Measurements from ENCODE around the gene USB1.

The USB1 gene

DNA sequence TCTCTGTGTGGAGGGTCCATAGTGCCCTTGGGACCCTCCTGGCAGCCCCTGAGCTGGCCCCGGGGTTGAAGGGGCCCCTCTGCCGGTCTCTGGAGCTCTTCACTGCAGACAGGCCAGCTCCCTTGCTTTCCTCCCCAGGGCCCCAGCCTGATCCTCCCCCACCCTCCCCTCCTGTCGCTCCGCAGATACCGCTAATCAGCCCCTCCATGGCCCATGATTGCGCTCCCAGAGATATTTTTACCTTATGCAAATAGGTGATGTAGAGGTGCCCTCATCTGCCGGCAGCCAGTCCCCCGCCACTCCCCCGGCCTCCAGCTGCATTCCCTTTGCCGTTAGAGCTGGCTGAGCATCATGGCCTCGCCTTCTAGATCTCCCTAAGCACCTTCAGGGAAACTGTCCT, 33.6 kb downstream of the USB1 start:
- no peak for DNase-seq (ENCODE audit: low read depth)

DNA sequence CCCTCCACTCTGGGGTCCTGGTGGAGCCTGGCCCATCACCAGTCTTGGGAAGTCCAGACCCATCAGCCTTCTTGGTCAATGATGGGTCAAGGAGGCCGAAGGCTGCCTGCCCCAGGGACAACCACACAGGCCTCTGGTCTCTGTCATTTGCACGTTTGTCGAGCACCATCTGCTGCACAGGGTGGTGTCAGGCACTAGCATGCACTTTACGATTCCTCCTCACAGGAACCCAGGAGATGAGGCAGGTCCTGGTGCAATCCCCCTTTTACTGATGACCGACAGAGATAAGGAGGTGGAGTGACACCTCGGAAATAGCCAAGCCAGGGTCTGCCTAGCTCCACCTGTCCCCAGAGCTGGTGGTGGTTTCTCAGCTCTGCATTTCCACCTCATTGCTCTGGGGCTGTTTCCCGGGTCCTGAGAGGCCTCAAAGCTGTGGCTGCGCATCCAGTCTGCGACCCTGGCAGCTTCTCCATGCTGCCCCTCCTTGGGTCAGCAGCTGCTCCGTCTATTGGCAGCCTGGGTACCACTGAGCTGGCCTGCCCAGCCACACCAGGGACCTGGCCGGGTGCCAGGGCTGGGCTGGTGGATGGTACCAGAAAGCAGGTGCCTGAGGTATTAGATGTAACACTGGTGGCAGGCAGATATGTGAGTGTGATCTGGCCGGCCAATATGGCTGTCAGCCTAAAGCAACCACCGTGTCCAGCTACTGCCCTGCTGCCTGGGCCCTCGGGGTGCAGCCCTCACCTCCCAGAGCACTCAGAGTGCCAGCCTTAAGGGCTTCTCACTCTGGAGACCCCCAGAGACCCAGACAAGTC, 34.4 kb downstream of the USB1 start:
- no peak for DNase-seq (ENCODE audit: low read depth)

DNA sequence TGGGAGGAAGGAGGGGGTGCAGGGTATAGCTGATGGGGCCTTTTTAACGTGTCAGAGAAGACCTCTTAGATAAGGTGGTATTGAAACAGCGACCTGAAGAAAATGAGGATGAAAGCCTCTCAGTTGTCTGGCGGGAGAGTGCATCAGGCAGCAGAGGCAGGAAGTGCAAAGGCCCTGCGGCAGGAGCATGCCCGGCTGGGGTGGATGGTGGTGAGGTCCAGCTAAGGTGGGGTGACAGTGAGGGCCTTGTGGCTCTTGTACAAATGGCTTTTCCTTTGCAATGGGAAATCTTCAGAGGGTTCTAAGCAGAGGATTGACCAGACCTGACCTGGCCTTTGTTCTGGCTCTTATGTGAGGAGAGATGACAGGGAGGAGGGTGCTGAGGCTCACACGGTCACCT, 35.7 kb downstream of the USB1 start:
- no peak for DNase-seq (ENCODE audit: low read depth)

DNA sequence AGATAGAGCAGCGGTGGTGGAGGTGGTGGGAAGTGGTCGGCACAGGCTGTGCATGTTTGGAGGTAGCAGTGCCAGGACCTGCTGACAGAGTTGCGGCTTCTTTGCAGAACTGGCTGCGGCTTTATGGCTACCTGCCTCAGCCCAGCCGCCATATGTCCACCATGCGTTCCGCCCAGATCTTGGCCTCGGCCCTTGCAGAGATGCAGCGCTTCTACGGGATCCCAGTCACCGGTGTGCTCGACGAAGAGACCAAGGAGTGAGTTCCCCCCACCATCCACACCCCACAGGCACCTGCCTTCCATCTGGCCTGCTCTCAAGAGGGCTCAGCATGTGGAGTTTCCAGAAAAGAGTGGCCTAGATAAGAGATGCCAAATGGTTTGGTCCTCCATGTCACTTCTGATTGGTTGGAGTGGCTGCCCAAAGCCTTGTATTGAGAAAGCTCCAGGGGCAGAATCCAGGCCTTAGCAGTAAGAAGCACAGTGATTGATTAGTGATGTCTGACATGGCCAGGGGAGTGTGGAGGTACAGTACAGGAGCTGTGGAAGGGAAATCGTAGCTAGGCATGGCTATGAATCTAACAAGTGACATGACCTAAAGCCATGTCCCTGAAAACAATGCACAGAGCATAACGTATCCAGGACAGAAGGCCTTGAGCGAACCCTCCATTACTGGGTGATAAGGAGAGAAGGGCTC, 36.3 kb downstream of the USB1 start:
- no peak for DNase-seq (ENCODE audit: low read depth)

DNA sequence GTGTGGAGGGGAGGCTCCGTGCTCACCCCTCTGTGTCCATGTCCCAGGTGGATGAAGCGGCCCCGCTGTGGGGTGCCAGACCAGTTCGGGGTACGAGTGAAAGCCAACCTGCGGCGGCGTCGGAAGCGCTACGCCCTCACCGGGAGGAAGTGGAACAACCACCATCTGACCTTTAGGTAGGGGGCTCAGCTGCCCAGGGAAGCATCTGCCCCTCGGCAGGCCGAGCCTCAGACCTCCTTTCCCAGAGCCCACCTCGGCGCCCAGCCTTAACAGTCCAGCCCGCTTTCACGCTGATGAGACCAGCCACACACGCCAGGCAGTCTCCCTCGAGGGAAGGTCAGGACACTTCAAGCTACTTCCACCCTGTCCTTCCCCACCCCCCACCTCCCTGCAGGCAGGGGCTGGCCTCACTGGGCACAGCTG, 37.0 kb downstream of the USB1 start:
- no peak for DNase-seq (ENCODE audit: low read depth)

DNA sequence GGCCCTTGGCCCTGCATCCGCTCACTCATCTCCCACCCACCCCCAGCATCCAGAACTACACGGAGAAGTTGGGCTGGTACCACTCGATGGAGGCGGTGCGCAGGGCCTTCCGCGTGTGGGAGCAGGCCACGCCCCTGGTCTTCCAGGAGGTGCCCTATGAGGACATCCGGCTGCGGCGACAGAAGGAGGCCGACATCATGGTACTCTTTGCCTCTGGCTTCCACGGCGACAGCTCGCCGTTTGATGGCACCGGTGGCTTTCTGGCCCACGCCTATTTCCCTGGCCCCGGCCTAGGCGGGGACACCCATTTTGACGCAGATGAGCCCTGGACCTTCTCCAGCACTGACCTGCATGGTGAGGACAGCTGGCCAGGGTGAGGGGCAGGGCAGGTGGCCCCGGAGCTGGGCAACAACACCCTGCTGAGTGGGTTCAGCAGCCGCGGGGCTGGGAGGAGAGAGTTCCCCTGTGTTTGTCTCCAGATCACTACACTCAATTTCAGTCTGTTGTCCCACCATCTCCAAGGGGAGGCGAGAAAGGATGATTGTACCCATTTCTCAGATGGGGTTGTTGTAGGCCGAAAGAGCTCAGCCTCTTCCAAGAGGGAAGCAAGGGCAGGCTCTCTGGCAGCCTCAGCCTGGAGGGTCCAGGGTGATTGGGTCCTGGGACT, 38.8 kb downstream of the USB1 start:
- no peak for DNase-seq (ENCODE audit: low read depth)

DNA sequence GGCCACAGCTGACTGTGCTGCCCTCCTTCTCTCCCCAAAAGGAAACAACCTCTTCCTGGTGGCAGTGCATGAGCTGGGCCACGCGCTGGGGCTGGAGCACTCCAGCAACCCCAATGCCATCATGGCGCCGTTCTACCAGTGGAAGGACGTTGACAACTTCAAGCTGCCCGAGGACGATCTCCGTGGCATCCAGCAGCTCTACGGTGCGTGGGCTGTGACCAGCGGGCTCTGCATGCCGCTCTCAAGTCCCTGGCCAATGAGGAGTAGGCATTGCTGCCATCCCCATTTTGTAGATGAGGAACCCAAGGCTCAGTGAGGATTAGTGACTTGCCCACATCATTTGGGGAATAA, 39.3 kb downstream of the USB1 start:
- no peak for DNase-seq (ENCODE audit: low read depth)

DNA sequence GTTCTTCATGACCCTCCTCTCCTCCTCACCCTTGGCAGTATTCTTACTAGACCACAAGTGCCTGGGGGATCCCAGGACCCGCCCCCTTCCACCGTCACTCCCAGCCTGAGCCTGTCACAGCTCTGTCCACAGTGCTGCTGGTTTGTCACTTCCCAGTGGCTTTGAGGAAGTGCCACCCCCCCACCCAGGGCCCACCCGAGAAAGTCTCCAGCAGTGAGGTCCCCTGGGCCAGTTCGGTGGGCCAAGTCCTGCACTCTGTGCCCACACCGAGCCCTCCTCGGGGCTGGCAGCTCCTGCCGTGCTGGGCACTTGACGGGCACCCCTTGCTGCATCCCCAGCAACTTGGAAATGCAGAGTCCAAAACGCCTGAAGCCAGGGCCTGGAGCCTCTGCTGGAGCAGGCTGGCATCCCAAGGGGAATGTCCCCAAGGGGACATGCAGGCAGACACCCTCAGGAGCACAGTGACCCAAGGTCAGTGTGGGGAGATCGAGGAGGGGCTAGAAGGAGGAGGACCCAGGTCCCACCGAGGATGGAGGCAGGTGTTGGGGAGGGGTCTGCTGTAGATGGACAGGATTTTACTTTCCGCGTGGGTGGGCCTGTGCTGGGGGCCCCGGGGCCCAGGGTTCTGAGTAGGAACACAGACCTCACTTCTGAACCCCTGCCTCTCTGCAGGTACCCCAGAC, 39.9 kb downstream of the USB1 start:
- no peak for DNase-seq (ENCODE audit: low read depth)

DNA sequence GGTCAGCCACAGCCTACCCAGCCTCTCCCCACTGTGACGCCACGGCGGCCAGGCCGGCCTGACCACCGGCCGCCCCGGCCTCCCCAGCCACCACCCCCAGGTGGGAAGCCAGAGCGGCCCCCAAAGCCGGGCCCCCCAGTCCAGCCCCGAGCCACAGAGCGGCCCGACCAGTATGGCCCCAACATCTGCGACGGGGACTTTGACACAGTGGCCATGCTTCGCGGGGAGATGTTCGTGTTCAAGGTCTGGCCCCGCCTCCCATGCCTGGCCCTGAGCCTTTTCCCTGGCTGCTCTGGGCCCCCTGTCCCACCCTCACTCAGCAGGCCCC, 40.4 kb downstream of the USB1 start:
- no peak for DNase-seq (ENCODE audit: low read depth)

DNA sequence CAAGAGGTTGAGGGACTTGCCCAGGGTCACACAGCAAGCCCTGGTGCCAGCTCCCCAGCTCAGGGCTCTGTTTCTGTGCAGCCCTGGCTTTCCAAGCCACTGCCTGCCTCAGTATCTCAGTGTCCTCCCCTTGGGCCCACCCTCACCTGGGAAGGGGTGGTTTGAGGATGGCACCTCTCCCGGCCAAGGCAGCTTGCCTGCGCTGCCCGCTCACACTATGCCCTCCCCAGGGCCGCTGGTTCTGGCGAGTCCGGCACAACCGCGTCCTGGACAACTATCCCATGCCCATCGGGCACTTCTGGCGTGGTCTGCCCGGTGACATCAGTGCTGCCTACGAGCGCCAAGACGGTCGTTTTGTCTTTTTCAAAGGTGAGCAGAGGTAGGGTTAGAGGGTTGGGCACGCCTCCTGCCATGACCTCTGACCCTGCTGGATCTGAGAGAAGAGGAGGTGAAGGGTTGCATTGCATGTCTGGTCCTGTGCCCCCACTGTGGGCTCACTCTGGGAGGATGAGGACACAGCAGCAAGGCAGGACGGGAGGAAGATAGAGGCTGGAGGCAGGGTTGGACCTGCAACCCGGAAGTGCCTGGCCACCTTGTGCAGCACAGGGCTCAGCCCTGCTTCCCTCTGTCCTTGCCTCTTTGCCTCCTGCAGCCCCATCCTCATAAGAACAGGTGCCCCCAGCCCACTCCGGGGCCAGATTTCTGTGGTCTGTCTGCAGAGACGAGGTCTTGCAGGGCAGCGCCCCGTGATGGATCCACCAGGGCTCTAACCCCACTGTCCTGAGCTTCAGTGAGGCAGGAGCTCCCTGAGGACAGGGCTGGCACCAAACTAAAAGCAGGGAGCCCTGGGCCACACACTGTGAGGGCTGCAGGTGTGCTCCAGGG, 41.0 kb downstream of the USB1 start:
- DNase-seq (ENCODE audit: low read depth) = no peak

DNA sequence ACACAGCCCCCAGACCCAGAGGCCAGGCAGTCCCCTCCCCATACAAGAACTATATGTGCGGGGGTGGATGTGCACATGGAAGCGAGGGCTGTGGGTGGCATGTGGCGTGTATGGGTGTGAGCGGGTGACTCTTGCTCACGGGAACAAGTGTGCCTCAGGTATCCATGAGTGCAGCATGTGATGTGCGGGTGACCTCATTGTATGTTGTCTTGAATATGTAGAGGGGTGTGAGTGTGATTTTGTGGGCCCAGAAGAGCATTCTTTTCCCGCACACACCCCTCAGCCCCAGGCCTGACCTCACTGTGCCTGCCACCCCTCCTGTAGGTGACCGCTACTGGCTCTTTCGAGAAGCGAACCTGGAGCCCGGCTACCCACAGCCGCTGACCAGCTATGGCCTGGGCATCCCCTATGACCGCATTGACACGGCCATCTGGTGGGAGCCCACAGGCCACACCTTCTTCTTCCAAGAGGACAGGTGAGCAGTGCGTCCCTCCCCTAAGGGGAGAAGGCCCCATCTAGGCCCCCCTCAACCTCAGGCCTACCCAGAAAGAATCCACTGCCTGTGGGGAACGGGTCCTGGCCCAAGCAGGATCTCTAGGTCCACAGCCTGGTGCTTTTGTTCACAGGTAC, 41.8 kb downstream of the USB1 start:
- no peak for DNase-seq (ENCODE audit: low read depth)

DNA sequence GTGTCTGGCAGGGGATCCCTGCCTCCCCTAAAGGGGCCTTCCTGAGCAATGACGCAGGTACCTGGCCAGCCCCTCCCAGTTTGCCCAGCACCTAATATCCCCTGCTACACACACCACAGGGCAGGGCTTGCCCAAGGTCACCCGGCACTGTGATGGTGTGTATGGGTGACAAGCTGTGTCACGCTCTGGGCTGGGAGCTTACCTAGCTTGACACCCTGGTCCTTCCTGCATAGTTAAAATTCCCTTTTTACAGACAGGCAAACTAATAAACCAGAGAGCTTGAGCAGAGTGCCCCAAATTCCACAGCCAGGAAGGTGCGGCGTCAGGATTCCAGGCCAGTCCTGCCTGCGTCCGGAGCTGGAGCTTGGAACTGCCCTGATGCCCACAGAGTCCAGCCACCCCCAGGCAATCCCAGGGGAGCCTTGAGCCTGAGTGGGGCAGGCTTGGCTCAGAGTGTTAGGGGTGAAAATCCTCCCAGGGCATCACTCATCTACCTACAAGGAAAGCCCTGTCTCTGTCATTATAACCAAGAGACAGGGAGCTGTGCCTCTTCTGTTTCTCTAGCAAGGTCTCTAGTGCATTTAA, 42.5 kb downstream of the USB1 start:
- DNase-seq (ENCODE audit: low read depth) = no peak

DNA sequence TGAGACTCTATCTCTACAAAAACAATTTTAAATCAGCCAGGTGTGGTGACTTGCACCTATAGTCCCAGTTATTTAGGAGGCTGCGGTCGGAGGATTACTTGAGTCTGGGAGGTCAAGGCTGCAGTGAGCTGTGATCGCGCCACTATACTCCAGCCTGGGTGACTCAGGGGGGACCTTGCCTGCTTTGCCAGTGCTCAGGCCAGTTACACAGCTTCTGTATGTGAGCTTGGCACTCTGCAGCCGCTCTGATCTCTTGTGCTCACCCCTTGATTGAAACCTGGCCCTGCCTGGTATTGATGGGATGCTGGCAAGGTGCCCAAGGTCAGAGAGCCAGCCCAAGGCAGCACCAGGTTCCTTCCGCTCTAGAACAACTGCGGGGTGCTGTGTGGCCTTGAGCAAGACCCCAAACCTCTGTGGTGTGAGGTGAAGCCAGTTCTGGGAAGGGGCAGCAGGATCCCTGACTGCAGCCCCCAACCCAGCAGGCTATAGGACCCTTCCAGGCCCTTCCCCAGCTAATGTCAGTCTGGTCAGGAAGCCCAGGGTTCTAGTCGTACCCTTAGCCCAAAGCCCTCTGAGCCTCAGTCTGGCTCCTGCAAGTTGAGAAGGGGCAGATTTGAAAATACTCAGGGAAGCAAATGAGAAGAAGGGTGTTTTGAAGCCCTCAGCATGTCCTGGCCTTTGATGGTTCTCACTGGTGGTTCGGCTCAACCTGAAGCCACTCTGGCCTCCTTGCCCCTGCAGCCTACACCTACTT, 43.2 kb downstream of the USB1 start:
- DNase-seq (ENCODE audit: low read depth) = no peak

DNA sequence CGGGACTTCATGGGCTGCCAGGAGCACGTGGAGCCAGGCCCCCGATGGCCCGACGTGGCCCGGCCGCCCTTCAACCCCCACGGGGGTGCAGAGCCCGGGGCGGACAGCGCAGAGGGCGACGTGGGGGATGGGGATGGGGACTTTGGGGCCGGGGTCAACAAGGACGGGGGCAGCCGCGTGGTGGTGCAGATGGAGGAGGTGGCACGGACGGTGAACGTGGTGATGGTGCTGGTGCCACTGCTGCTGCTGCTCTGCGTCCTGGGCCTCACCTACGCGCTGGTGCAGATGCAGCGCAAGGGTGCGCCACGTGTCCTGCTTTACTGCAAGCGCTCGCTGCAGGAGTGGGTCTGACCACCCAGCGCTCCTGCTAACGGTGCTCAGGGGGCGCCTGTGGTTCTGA, 43.9 kb downstream of the USB1 start:
- no peak for DNase-seq (ENCODE audit: low read depth)

DNA sequence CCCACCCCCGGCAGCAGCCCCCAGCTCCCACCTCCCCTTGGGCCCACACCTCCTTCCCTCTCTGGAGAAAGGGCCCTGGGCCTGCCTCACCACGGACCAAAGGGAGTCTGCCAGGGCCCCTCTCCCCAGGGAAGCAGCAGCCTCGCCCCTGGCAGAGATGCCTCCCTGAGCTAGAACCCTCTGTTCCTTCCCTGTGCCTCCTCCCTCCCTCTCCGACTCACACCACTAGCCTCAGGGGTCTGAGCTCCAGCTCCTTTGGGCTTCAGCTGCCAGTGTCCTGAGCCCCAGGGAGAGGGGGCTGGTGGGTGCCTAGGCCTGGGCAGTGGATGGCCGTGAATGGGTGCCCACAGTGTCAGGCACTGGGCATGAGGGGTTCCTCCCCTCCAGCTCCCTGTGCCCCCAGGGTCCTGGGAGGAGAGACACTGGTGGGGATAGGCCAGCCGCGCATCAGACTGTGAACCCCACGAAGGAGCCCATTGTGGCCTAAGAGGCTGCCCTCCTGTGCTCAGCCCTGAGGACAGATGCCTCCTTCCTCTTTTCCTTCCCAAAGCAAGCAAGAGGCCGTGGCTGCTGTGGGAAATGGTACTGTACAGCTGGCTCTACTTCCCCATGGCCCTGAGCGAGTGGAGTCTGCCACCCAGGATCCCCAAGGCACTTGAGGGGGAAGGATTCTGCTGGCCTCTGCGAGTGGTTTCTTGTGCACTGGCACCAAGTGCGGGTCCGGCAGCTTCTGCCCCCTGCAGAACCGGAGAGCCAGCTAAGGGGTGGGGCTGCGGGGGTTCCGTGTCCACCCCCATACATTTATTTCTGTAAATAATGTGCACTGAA, 45.1 kb downstream of the USB1 start:
- DNase-seq (ENCODE audit: low read depth) = no peak

DNA sequence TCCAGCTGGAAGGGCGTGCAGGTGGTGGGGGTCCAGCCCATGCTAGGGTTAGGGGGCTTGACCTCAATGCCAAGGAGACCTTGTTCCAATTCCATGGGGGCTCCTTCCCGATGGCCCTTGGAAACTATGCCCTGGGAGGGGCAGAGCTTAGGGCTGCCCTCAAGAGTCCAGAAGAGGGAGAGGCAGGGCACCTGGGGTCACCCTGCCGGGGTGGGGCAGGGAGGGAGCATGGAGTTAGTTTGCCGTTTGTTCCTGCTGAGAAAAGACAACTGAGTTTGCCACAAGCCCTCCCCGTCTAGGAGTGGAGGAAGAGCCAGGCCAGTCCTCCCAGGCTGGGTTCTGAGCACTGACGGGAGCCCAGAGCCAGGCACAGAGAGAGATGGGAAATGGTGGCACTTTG, 45.7 kb downstream of the USB1 start:
- no peak for DNase-seq (ENCODE audit: low read depth)

DNA sequence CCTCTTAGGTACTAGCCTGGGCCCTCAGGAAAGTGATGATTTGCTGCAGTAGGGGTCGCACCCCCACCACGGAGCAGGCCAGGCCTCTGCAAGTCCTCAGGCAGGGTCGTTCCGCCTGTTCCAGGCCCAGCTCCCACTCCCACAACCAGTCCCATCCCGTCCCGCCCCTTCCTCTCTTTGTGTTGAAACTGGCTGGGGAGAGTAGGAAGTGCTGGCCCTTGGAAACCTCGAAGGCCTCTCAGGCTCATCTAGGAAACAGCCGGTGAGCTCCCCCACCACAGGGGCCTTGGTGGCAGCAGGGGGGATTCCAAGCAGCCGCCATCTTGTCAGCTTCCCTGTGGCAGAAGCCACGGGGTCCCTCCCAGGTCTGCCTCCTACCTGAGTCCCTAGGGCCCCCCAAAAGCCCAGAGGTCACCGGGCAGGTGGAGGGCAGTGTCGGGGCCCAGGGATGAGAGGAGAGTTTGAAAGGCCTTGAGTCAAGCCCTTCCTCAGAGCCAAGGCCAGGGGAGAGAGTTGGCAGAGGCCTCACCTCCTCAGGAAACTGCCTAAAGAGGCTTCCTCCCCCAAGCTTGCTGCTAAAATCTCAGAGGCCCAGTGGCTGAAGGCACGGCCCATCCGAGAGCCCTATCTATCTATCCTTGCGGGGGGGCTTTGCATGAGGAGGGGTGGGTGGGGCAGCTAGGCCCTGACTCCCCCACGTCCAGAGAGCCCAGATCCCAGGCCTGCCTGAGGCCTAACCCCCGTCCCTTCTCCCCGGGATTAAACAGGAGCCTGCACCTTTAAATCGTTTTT, 46.5 kb downstream of the USB1 start:
- DNase-seq (ENCODE audit: low read depth) = no peak

DNA sequence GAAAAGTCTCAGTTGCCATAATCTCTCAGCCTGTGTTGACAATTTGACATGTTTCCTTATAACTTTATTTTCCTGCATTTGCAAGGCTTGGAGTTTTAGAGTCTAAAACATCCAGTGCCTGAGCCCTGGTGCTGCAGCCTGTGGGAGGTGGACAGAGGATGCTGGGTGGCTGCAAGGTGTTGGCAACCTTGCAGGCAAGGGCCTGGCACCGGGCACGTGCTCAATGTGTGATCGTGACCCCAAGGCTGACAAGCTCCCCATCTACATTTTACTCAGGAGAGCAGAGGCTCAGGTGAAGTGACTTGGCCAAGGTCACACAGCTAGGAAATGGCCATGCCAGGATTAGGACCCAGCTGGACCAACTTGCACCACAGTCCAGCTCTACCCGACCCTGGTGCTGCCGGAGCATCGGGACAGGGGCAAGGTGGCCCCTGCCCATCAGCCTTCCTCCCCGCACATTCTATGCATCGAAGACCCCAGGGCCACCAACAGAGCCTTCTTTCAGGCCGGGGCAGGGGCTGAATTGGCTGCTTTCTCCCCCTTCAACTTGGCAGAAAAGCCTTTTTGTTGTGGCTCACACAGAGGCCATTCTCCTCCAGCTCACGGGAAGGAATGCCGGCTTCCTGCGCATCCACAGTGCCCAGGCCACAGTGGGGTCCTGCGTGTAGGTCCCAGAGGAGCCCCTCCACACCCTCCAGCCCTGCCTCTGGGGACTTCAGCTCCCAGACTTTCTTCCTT, 47.5 kb downstream of the USB1 start:
- no peak for DNase-seq (ENCODE audit: low read depth)

All from stimulated activated CD8-positive, alpha-beta memory T cell treated with anti-CD3 and anti-CD28 coated beads, Interleukin-15, amount 100 ng/mL, for 1 hour (primary cell).